Measurements from ENCODE around the gene MRPL51. TPM values are rescaled to one million over a fixed set of nuclear protein-coding genes. Genes with fewer than 3 reads are reported as not detected.
"Not testable (repeated sequence)": the region's sequence is repeated elsewhere in the genome, so short reads cannot be mapped to it uniquely, and the experiment has no call there.

Gene MRPL51
- polyA plus RNA-seq, 4 donors, result 153 to 196 (median 177) TPM

- DNase-seq (ENCODE audit: low read depth in 4 of 4, low spot score in 2 of 4), result not testable (repeated sequence)
Observed at GRCh38 chr12:6490673-6491072, 2.4 kb downstream of the MRPL51 start.

DNA sequence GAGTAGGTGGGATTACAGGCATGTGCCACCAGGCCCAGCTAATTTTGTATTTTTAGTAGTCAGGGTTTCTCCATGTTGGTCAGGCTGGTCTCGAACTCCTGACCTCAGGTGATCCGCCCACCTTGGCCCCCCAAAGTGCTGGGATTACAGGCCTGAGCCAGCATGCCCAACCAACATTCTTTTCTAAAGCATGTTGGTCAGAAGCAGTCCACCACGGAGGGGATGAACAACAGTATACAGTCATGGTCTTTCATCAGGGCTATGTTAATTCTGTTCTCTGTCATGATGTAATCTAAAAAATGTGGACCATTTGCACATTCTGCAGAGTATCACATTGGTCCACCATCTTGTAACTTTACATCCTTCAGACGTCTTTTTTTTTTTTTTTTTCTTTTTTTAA lies 3.6 kb downstream of the MRPL51 start:
- DNase-seq (ENCODE audit: low read depth in 4 of 4, low spot score in 2 of 4), result no peak

GRCh38 chr12:6488240-6488639 lies 4.8 kb downstream of the MRPL51 start:
- no peak for DNase-seq (ENCODE audit: low read depth in 4 of 4, low spot score in 2 of 4)

- no peak for DNase-seq (ENCODE audit: low read depth in 4 of 4, low spot score in 2 of 4)
Observed at GRCh38 chr12:6478416-6478815, 14.6 kb downstream of the MRPL51 start.

- DNase-seq (ENCODE audit: low read depth in 4 of 4, low spot score in 2 of 4), result not testable (repeated sequence)
Observed at GRCh38 chr12:6477601-6478377, 15.3 kb downstream of the MRPL51 start.

GRCh38 chr12:6476489-6476888 lies 16.6 kb downstream of the MRPL51 start:
- DNase-seq (ENCODE audit: low read depth in 4 of 4, low spot score in 2 of 4), result no peak

GRCh38 chr12:6475233-6475975 lies 17.7 kb downstream of the MRPL51 start:
- DNase-seq (ENCODE audit: low read depth in 4 of 4, low spot score in 2 of 4), result not testable (repeated sequence)

DNA sequence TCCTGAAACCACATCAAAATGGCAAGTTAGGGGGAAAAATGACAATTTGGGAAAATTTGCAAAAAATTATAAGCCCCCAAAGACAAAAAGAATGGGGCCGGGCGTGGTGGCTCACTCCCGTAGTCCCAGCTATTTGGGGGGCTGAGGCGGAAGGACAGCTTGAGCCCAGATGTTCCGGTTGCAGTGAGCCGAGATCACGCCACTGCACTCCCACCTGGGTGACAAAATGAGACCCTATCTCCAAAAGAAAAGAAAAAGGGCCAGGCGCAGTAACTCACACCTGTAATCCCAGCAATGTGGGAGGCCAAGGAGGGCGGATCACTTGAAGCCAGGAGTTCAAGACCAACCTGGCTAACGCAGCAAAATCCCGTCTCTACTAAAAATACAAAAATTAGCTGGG lies 20.6 kb downstream of the MRPL51 start:
- DNase-seq (ENCODE audit: low read depth in 4 of 4, low spot score in 2 of 4), result no peak

- no peak for DNase-seq (ENCODE audit: low read depth in 4 of 4, low spot score in 2 of 4)
Observed at GRCh38 chr12:6471989-6472360, 21.1 kb downstream of the MRPL51 start.

- peak; percentile 90 to 96 (median 94) for DNase-seq (ENCODE audit: low read depth in 4 of 4, low spot score in 2 of 4)
Observed at GRCh38 chr12:6470375-6471163, 22.5 kb downstream of the MRPL51 start, which contains the start of gene VAMP1. TSS of gene VAMP1 (minus strand) at chr12:6470677. CDS start at chr12:6470531, 146 bp downstream.

- DNase-seq (ENCODE audit: low read depth in 4 of 4, low spot score in 2 of 4), result no peak
Observed at GRCh38 chr12:6469609-6470374, 23.3 kb downstream of the MRPL51 start.

DNA sequence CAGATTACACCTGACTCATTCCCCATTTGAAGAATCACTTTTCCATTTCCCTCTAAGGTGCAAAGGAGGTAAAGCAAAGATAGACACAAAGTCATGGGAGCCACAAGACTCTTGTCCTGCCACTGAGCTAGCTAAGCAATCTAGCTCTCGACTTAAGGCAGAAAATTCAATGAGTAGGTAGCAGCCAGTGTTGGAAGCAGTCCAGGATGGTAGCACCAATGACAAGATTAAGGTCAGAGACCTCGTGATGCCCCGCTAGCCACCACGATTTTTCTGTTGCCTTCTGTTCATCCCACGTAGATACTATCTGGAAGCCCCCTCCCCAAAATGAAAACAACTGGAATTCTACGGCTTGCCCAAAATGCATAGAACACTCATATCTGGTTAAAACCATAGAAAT lies 24.0 kb downstream of the MRPL51 start:
- DNase-seq (ENCODE audit: low read depth in 4 of 4, low spot score in 2 of 4), result no peak

DNA sequence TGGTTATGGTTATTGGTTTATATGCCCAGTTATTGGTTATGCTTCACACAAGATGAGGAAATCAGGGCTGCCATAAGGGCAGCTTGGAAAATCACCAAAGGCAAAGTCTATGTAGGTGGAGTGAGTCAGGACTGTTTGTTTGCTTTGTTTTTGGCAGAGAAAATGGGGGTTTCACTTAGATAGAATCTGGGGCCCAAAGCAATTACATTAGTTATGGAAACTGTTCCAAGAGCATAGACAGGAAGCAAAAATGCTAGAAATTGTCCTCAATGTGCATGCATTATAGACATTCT lies 24.8 kb downstream of the MRPL51 start:
- no peak for DNase-seq (ENCODE audit: low read depth in 4 of 4, low spot score in 2 of 4)

GRCh38 chr12:6467571-6468282 lies 25.3 kb downstream of the MRPL51 start:
- not testable (repeated sequence) for DNase-seq (ENCODE audit: low read depth in 4 of 4, low spot score in 2 of 4)

DNA sequence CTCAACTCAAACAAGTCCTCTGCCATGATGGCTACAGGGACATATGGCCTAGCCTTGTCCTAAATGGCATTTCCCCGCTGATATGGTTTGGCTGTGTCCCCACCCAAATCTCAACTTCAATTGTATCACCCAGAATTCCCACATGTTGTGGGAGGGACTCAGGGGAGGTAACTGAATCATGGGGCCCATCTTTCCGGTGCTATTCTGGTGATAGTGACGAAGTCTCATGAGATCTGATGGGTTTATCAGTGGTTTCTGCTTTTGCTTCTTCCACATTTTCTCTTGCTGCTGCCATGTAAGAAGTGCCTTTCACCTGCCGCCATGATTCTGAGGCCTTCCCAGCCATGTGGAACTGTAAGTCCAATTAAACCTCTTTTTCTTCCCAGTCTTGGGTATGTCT lies 26.3 kb downstream of the MRPL51 start:
- not testable (repeated sequence) for DNase-seq (ENCODE audit: low read depth in 4 of 4, low spot score in 2 of 4)

- no peak for DNase-seq (ENCODE audit: low read depth in 4 of 4, low spot score in 2 of 4)
Observed at GRCh38 chr12:6466184-6466573, 26.9 kb downstream of the MRPL51 start.

- DNase-seq (ENCODE audit: low read depth in 4 of 4, low spot score in 2 of 4), result peak in 1 of 4 donors; percentile 56
Observed at GRCh38 chr12:6465467-6466183, 27.4 kb downstream of the MRPL51 start.

- no peak for DNase-seq (ENCODE audit: low read depth in 4 of 4, low spot score in 2 of 4)
Observed at GRCh38 chr12:6464531-6464930, 28.5 kb downstream of the MRPL51 start.

GRCh38 chr12:6463858-6464257 lies 29.2 kb downstream of the MRPL51 start:
- DNase-seq (ENCODE audit: low read depth in 4 of 4, low spot score in 2 of 4), result no peak

All from left renal cortex interstitium (tissue), 4 donors.